SH-SY5Y (cell line): Measurements from ENCODE around the gene TENM4.

ENCODE experiments used
- GATA2 ChIP-seq: IDR thresholded peaks from 2 replicates; pipeline ENCODE4 v1.6.1; 2011; ENCODE audit warnings: mild to moderate bottlenecking, low read depth, low read length
- GATA3 ChIP-seq: IDR thresholded peaks from 2 replicates; pipeline ENCODE4 v1.6.1; 2011; ENCODE audit warnings: low read depth, mild to moderate bottlenecking, low read length, moderate library complexity

The TENM4 gene

DNA sequence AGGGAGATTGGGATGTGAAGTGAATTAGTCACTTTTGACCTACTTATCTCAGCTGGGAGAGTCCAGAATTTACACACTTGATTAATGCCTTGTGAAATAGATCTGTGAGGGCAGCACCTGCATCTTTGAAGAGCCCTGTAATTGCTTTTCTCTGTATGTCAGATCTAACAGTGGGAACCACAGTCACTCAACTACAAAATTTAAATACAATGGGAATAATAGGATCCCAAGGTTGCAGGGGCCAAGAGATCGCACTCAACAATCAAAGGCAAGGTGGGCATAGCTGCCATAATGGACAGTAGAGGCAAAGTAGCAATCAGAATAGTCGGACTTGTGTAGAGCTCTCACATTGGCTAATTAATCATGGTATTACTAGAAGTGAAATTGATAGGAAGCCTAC, 820.7 kb downstream of the TENM4 start:
- TF ChIP-seq GATA2, result no peak
- no peak for TF ChIP-seq GATA3

DNA sequence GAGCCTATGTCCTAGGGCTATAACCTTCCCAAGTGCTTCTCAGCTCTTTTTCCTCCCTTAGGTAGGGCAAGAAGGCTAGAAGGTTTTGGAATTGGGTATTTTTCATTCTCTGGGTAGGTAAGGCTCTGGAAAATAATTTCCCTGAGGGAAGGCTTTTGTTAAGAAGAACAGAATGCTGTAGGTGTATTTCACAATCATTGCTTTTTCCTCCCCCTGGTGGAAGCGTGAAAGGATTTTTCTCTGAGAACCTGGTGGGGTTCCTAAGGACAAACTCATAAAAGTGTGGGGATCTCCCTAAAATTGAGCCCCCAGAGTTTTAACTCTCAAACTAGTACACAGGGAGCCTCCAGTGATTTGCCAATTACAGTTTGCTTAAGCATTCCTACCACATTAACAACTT, 825.1 kb downstream of the TENM4 start:
- TF ChIP-seq GATA2, result no peak
- TF ChIP-seq GATA3, result no peak

DNA sequence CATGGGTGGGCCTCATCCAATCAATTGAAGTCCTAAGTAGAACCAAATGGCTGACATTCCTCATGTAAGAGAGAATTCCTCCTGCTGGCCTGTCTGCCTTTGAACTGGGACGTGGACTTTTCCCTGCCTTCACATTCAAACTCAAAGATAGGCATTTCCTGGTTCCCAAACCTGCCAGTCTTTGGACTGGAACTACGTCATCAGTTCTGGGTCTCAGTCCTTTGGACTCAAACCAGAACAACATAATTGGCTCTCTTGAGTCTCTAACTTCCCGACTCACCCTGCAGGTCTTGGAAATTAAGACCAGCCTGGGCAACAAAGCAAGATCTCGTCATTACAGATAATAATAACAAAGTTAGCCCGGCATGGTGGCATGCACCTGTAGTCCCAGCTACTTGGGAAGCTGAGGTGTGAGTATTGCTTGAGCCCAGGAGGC, 827.4 kb downstream of the TENM4 start:
- TF ChIP-seq GATA2 (no peak), GATA3 (no peak)

DNA sequence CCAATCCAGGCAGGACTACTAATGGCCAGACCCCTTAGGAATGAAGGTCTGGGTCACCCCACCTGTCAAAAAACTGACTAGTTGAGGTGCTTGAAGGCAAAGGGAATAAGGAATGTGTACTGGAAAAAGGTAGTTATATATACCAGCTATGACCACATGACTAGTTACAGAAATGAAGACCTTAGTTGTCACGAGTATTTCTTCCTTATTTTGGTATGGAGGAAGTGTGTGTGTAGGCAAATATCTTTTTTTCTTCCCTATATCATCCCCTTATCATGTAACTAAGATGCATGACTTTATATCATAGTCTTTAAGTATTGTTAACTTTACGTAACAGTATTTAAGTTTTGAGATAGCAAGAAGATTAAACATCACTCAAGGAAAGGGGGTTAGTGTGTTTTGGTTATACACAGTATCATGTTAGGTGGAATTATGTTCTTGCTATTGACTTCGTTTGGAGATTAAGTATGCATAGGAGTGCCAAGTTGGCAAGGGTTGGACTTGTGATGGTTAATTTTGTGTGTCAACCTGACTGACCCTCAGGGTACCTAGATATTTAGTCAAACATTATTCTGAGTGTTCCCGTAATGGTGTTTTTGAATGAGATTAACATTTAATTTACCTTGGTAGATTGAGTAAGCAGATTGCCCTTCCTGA, 828.0 kb downstream of the TENM4 start:
- TF ChIP-seq GATA2 (no peak), GATA3 (no peak)

DNA sequence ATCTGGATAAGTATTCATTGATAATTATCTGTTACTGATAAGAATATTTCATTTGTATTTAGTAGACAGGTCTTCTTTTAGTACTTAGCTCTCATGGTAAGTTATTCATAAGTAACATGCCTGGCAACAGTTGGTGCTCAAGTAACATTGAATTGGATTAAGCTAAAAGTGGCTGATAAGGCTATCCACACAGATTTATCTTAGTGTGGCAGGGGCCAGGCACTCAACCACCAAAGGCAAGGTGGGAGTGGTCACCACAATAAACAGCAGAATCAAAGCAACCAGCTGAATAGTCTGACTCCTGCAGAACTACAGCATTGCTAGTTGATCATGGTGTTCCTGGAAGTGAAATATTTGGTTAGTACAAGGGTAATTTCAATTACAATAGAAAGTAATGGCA, 833.1 kb downstream of the TENM4 start:
- TF ChIP-seq GATA3, result no peak
- no peak for TF ChIP-seq GATA2

DNA sequence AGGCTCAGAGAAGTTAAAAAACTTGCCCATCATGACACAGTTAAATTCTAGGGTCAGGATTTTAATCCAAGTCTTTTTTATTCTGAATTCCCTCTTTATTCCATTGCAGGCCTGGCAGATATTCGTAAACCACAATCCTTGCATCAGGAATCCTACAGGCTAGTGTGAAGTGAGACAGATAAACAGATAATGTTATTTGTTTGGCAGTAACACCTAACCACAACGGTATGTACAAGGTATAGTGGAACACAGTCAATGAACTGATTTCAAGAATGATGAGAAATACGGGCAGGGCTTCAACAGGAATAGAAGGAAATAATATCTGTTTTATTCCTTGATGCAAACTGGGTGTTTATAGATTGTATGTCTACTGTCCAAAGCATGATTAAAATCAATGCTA, 834.2 kb downstream of the TENM4 start:
- no peak for TF ChIP-seq GATA3
- TF ChIP-seq GATA2, result no peak

DNA sequence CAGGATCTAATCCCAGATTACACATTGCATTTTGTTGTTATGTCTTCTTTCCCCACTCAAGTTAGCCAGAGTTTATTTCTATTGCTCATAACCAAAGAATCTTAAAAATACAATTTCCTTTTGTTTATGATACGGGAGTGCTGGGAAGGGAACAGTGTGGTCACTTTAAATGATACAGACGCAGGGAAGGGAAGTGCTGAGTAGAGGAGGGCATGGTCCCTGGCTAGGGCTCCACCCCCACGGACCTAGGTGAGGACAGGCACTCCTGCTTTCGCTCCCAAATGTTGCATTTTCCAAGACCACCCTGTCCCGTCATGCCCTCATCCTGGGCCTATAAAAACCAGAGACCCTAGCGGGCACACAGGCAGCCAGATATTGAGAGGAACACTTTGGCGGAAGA, 835.5 kb downstream of the TENM4 start:
- TF ChIP-seq GATA3, result no peak
- TF ChIP-seq GATA2, result no peak

DNA sequence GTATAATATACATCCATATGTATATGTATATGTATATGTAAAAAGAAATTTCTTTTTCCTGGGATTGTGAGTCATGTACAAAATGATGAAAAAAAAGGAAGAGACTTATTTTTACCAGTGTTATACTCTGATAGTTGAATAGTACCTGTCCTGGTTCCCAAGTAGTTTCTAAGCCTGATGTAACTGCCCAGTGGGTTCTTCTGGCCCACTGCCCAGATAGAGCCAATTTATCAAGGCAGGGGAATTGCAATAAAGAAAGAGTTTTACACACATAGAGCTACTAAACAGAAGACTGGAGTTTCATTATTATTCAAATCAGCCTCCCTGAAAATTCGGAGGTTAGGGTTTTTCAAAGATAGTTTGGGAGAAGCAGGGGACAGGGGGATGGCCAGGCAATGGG, 837.0 kb downstream of the TENM4 start:
- TF ChIP-seq GATA3, result no peak
- no peak for TF ChIP-seq GATA2
